Mucosa of rectum (tissue), 2 donors: ENCODE measurements around the gene MRPL55.

Source experiments
- H3K27ac ChIP-seq, 2 donors: one replicate each; pipeline ENCODE4 v1.7.0; 2013; ENCODE audit warnings: inconsistent platforms in 2 of 2, low read depth in 2 of 2, low read length in 2 of 2
- H3K27me3 ChIP-seq, 2 donors: one replicate each; pipeline ENCODE4 v1.7.0; 2013; ENCODE audit warnings: low read length in 2 of 2; ENCODE audit not compliant: control insufficient read depth in 2 of 2, insufficient read depth in 2 of 2
- H3K36me3 ChIP-seq, 2 donors: one replicate each; pipeline ENCODE4 v1.7.0; 2013; ENCODE audit warnings: low read length in 2 of 2; ENCODE audit not compliant: control insufficient read depth in 2 of 2, insufficient read depth in 2 of 2
- H3K4me1 ChIP-seq, 2 donors: one replicate each; pipeline ENCODE4 v1.7.0; 2013; ENCODE audit warnings: low read length in 2 of 2, mild to moderate bottlenecking in 1 of 2; ENCODE audit not compliant: control insufficient read depth in 2 of 2, insufficient read depth in 2 of 2
- H3K4me3 ChIP-seq, 2 donors: one replicate each; pipeline ENCODE4 v1.7.0; 2013; ENCODE audit warnings: low read length in 2 of 2
- H3K9ac ChIP-seq, 2 donors: one replicate each; pipeline ENCODE4 v1.7.0; 2013; ENCODE audit warnings: low read length in 2 of 2, low read depth in 1 of 2, mild to moderate bottlenecking in 1 of 2
- H3K9me3 ChIP-seq, 2 donors: one replicate each; pipeline ENCODE4 v1.7.0; 2013; ENCODE audit warnings: low read length in 2 of 2; ENCODE audit not compliant: control insufficient read depth in 2 of 2
- donor health status: healthy.
- donor health status: Normal muscosa, but diverticular disease.

MRPL55 gene

DNA sequence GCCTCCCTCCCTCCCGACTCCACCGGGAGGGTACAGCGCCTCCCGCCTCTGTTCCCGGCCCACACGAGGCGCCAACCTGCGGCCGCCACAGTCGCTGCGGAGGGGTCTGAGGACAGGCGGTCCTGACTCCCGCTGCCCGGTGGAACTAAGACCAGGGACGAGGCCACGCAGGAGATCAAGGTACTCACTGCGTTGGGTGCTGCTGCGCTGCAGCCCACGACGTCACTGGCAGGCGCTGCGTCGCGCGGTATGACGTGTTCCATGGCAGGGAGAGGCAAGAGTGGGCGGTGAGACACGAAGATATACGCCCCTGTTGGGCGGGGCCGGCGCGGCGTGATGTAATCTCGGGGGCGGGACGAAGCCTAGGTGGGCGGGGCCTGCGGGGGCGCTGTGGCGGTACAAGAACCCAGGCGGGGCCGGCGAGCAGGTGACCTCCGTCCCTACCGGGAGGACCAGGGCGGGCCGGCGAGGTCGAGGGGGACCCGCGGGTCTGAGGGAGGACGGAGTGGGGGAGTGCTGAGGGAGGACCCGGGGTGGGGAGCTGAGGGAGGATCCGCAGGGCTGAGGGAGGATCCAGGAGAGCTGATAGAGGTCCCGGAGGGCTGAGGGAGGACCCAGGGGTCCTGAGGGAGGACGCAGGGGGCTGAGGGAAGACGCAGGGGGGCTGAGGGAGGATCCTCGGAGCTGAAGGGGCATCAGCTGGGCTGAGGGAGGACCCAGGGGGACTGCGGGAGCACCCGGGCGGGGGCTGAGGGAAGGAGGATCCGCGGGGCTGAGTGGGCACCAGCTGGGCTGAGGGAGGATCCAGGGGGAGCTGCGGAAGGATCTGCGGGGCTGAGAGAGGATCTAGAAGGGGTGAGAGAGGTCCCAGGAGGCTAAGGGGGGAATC, at the start of gene MRPL55:
Gene MRPL55 (minus strand): TSS at position 227 of the 889 bp plus-strand sequence. CDS start 1,039 bp downstream, outside the sequence.
- peaks cover 12 to 14% of the 10 kb centered on the region in 2 donors for H3K36me3 ChIP-seq
- H3K4me3 ChIP-seq: peak within 1 kb of the TSS; percentile 89 to 93
- no peaks in the 10 kb centered on the region for H3K27me3 ChIP-seq
- peaks cover 14 to 19% of the 10 kb centered on the region in 2 donors for H3K4me1 ChIP-seq
- H3K9ac ChIP-seq: peak within 1 kb of the TSS; percentile 88 to 93
- peak within 1 kb of the TSS; percentile 87 to 90 for H3K27ac ChIP-seq
- H3K9me3 ChIP-seq: no peaks in the 10 kb centered on the region

DNA sequence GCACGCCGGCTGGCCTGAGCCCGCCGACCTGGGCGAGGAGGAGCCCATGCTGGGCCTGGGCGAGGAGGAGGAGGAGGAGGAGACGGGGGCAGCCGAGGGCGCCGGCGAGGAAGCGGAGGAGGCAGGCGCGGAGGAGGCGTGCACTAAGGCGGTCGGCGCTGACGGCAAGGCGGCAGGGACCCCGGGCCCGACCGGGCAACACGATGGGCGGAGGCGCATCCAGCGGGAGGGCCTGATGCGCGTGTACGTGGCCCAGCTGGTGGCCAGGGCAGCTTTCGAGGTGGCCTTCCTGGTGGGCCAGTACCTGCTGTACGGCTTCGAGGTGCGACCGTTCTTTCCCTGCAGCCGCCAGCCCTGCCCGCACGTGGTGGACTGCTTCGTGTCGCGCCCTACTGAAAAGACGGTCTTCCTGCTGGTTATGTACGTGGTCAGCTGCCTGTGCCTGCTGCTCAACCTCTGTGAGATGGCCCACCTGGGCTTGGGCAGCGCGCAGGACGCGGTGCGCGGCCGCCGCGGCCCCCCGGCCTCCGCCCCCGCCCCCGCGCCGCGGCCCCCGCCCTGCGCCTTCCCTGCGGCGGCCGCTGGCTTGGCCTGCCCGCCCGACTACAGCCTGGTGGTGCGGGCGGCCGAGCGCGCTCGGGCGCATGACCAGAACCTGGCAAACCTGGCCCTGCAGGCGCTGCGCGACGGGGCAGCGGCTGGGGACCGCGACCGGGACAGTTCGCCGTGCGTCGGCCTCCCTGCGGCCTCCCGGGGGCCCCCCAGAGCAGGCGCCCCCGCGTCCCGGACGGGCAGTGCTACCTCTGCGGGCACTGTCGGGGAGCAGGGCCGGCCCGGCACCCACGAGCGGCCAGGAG, 49.3 kb upstream of the MRPL55 start:
- peaks cover 5 to 6% of the 10 kb centered on the region in 2 donors for H3K4me1 ChIP-seq
- no peak overlapping the region for H3K27ac ChIP-seq
- H3K36me3 ChIP-seq: no peaks in the 10 kb centered on the region
- no peak overlapping the region for H3K9ac ChIP-seq
- H3K9me3 ChIP-seq: no peaks in the 10 kb centered on the region
- peaks cover 0 to 2% of the 10 kb centered on the region in 2 donors for H3K27me3 ChIP-seq
- H3K4me3 ChIP-seq: no peak overlapping the region

GRCh38 chr1:228157729-228158126, 48.6 kb upstream of the MRPL55 start:
- Histone ChIP-seq H3K36me3 (no peaks in the 10 kb centered on the region), H3K27ac (no peak overlapping the region), H3K4me3 (no peak overlapping the region), H3K4me1 (peaks cover under 1 to 3% of the 10 kb centered on the region in 2 donors), H3K9me3 (no peaks in the 10 kb centered on the region), H3K27me3 (peaks cover 0 to 2% of the 10 kb centered on the region in 2 donors), H3K9ac (no peak overlapping the region)

- Histone ChIP-seq H3K4me1 (peaks cover 0 to 3% of the 10 kb centered on the region in 2 donors), H3K9ac (no peak overlapping the region), H3K9me3 (no peaks in the 10 kb centered on the region), H3K27me3 (peaks cover 0 to 2% of the 10 kb centered on the region in 2 donors), H3K36me3 (no peaks in the 10 kb centered on the region), H3K4me3 (no peak overlapping the region), H3K27ac (no peak overlapping the region)
Observed at GRCh38 chr1:228156941-228157728, 48.0 kb upstream of the MRPL55 start.

- H3K4me1 ChIP-seq: peaks cover 0 to 2% of the 10 kb centered on the region in 2 donors
- no peak overlapping the region for H3K27ac ChIP-seq
- peaks cover 0 to 1% of the 10 kb centered on the region in 2 donors for H3K27me3 ChIP-seq
- H3K36me3 ChIP-seq: no peaks in the 10 kb centered on the region
- no peaks in the 10 kb centered on the region for H3K9me3 ChIP-seq
- no peak overlapping the region for H3K9ac ChIP-seq
- no peak overlapping the region for H3K4me3 ChIP-seq
Observed at GRCh38 chr1:228156515-228156881, 47.4 kb upstream of the MRPL55 start.

DNA sequence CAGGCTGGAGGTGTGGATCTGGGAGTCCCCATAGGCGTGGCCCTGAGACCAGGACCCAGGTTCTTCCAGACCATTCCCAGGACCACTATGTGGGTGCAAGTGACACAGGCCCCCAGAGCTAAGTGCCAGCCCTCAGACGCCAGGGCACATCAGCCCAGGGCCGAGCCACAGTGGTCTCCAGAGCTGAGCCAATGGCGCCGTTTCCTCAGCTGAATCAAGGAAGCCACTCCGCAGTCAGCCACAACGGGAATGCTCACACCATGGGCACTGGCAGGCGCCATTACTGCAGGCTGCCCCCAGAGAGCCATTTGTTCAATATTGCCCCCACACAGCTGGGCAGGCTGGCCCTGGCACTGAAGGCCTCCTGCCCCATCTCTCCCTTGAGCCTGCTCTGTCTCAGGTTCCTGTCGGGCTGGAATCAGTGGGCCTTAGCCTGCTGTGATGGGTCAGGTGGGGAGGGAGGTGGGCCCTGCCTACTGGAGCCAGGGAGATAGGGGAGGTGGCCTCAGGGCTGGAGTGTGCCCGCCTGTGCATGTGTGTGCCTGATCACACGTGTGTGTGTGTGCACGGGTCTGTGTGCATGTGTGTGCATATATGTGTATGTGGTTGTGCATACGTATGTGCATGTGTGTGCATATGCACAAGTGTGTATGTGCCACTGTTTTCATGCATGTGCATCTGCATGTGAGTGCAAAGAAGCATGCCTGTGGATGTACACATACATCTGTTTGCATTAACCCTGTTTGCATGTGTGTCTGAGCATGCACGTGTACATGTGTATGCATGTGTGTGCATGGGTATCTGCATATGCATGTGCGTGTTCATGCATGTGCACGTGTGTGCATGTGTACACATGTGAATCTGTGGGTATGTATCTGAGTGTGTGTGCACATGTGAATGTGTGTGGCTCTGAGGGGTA, 46.8 kb upstream of the MRPL55 start:
- H3K4me3 ChIP-seq: no peak overlapping the region
- peaks cover 0 to 4% of the 10 kb centered on the region in 2 donors for H3K4me1 ChIP-seq
- no peaks in the 10 kb centered on the region for H3K9me3 ChIP-seq
- H3K36me3 ChIP-seq: no peaks in the 10 kb centered on the region
- H3K27ac ChIP-seq: no peak overlapping the region
- H3K9ac ChIP-seq: no peak overlapping the region
- no peaks in the 10 kb centered on the region for H3K27me3 ChIP-seq

GRCh38 chr1:228154670-228155571, 45.8 kb upstream of the MRPL55 start:
- H3K9ac ChIP-seq: no peak overlapping the region
- no peaks in the 10 kb centered on the region for H3K36me3 ChIP-seq
- H3K27me3 ChIP-seq: no peaks in the 10 kb centered on the region
- H3K4me1 ChIP-seq: peaks cover 0 to 4% of the 10 kb centered on the region in 2 donors
- no peak overlapping the region for H3K27ac ChIP-seq
- no peak overlapping the region for H3K4me3 ChIP-seq
- H3K9me3 ChIP-seq: no peaks in the 10 kb centered on the region

- H3K27me3 ChIP-seq: no peaks in the 10 kb centered on the region
- H3K4me1 ChIP-seq: peaks cover 0 to 4% of the 10 kb centered on the region in 2 donors
- no peak overlapping the region for H3K27ac ChIP-seq
- no peaks in the 10 kb centered on the region for H3K9me3 ChIP-seq
- H3K36me3 ChIP-seq: no peaks in the 10 kb centered on the region
- H3K9ac ChIP-seq: no peak overlapping the region
- H3K4me3 ChIP-seq: no peak overlapping the region
Observed at GRCh38 chr1:228154021-228154669, 45.0 kb upstream of the MRPL55 start.
